Activated T-helper 2 cell treated with anti-CD3 and anti-CD28 coated beads, Interferon-gamma antibody, Interleukin-2, Interleukin-4, amounts not matched to agents 10 μg/mL and 5 μg/mL and 100 μg/mL, durations not matched to agents 14 hours and 24 hours and 36 hours (primary cell): ENCODE results near the gene MAML3. TPM values are rescaled to one million over a fixed set of nuclear protein-coding genes. Genes with fewer than 3 reads are reported as not detected.
A peak's percentile ranks its signal among the peaks of the same experiment; 100 is the strongest.

Source experiments
- DNase-seq: peaks from one replicate; pipeline ENCODE4 v3.0.0; 2021; ENCODE audit warnings: low spot score
- H3K27ac Mint-ChIP-seq: one replicate; pipeline ENCODE4 v1.8.0; 2021; ENCODE audit warnings: mixed read lengths
- H3K27me3 Mint-ChIP-seq: one replicate; pipeline ENCODE4 v1.8.0; 2021; ENCODE audit warnings: low read depth, mixed read lengths
- H3K36me3 Mint-ChIP-seq: one replicate; pipeline ENCODE4 v1.8.0; 2021; ENCODE audit warnings: low read depth, mixed read lengths
- H3K4me1 Mint-ChIP-seq: one replicate; pipeline ENCODE4 v1.8.0; 2021; ENCODE audit warnings: low read depth, mixed read lengths
- H3K4me3 Mint-ChIP-seq: one replicate; pipeline ENCODE4 v1.8.0; 2021; ENCODE audit warnings: low read depth, mild to moderate bottlenecking, moderate library complexity, mixed read lengths
- H3K9me3 Mint-ChIP-seq: one replicate; pipeline ENCODE4 v1.8.0; 2021; ENCODE audit warnings: mixed read lengths
- intact Hi-C: fragments of 100-400 bp; cut with micrococcal nuclease; formaldehyde crosslinking; loops from one replicate; pipeline ENCODE4 v1.15.1; 2023
- total RNA-seq: library from RNA; stranded (reverse); gene quantifications from 2 replicates; pipeline ENCODE4 v1.2.3, GENCODE V29; 2022

MAML3 gene
- total RNA-seq, 1 donor from 2014 or later: 3.3 TPM

- peak overlapping the region; percentile 91 for H3K4me3 Mint-ChIP-seq
- no peaks in the 10 kb centered on the region for H3K9me3 Mint-ChIP-seq
- DNase-seq: peak; percentile 77
- intact Hi-C loops: loop anchor here (1.0 to 10.0 kb wide), 7 partner anchors 56 to 850 kb away; partner anchors contain the start of genes NAA15, NDUFC1, RAB33B and SCOC
- no peaks in the 10 kb centered on the region for H3K36me3 Mint-ChIP-seq
- peaks cover 33% of the 10 kb centered on the region for H3K27me3 Mint-ChIP-seq
- peak overlapping the region; percentile 88 for H3K27ac Mint-ChIP-seq
- H3K4me1 Mint-ChIP-seq: peaks cover 44% of the 10 kb centered on the region
Observed at GRCh38 chr4:140152013-140152703, 1.8 kb downstream of the MAML3 start.

GRCh38 chr4:140151699-140152012, 2.3 kb downstream of the MAML3 start:
- peaks cover 33% of the 10 kb centered on the region for H3K27me3 Mint-ChIP-seq
- H3K36me3 Mint-ChIP-seq: no peaks in the 10 kb centered on the region
- H3K27ac Mint-ChIP-seq: peak overlapping the region; percentile 88
- H3K4me3 Mint-ChIP-seq: peak overlapping the region; percentile 91
- H3K4me1 Mint-ChIP-seq: peaks cover 39% of the 10 kb centered on the region
- intact Hi-C loops: loop anchor here (1.0 to 10.0 kb wide), 10 partner anchors 19 to 849 kb away; partner anchors contain the start of genes NAA15, NDUFC1, RAB33B and SCOC
- H3K9me3 Mint-ChIP-seq: no peaks in the 10 kb centered on the region
- DNase-seq: peak; percentile 71

GRCh38 chr4:140150886-140151698, 2.9 kb downstream of the MAML3 start:
- no peaks in the 10 kb centered on the region for H3K9me3 Mint-ChIP-seq
- H3K4me3 Mint-ChIP-seq: peak overlapping the region; percentile 91
- peaks cover 32% of the 10 kb centered on the region for H3K27me3 Mint-ChIP-seq

GRCh38 chr4:140150636-140150885, 3.4 kb downstream of the MAML3 start:
- peaks cover 32% of the 10 kb centered on the region for H3K4me1 Mint-ChIP-seq
- H3K4me3 Mint-ChIP-seq: peak overlapping the region; percentile 85
- intact Hi-C loops: loop anchor here (1.0 to 10.0 kb wide), 13 partner anchors 18 to 848 kb away; partner anchors contain the start of genes NAA15, NDUFC1, RAB33B and SCOC
- H3K27ac Mint-ChIP-seq: peak overlapping the region; percentile 79
- no peaks in the 10 kb centered on the region for H3K36me3 Mint-ChIP-seq
- no peak for DNase-seq
- H3K27me3 Mint-ChIP-seq: peaks cover 33% of the 10 kb centered on the region
- H3K9me3 Mint-ChIP-seq: no peaks in the 10 kb centered on the region

More at GRCh38 chr4:140150886-140151698, 2.9 kb downstream of the MAML3 start:
- Mint-ChIP-seq H3K36me3 (no peaks in the 10 kb centered on the region), H3K4me1 (peaks cover 34% of the 10 kb centered on the region), H3K27ac (peak overlapping the region; percentile 79)
- intact Hi-C loops: loop anchor here (1.0 to 10.0 kb wide), 13 partner anchors 18 to 849 kb away; partner anchors contain the start of genes NAA15, NDUFC1, RAB33B and SCOC
- peak; percentile 70 for DNase-seq

- Mint-ChIP-seq H3K4me1 (peaks cover 32% of the 10 kb centered on the region), H3K9me3 (no peaks in the 10 kb centered on the region), H3K27me3 (peaks cover 33% of the 10 kb centered on the region)
Observed at GRCh38 chr4:140149846-140150635, 3.9 kb downstream of the MAML3 start.

GRCh38 chr4:140144050-140144449, 9.9 kb downstream of the MAML3 start:
- Mint-ChIP-seq H3K27me3 (peaks cover 40% of the 10 kb centered on the region), H3K36me3 (peaks cover 3% of the 10 kb centered on the region), H3K4me1 (peaks cover 27% of the 10 kb centered on the region), H3K4me3 (no peak overlapping the region), H3K27ac (no peak overlapping the region), H3K9me3 (no peaks in the 10 kb centered on the region)
- intact Hi-C loops: no loop called here
- no peak for DNase-seq

More at GRCh38 chr4:140149846-140150635, 3.9 kb downstream of the MAML3 start:
- peak; percentile 67 for DNase-seq
- Mint-ChIP-seq H3K4me3 (peak overlapping the region; percentile 85), H3K36me3 (no peaks in the 10 kb centered on the region), H3K27ac (peak overlapping the region; percentile 79)
- intact Hi-C loops: loop anchor here (1.0 to 10.0 kb wide), 13 partner anchors 17 to 848 kb away; partner anchors contain the start of genes NAA15, NDUFC1, RAB33B and SCOC

- intact Hi-C loops: no loop called here
- Mint-ChIP-seq H3K27me3 (peaks cover 26% of the 10 kb centered on the region), H3K4me3 (no peak overlapping the region), H3K9me3 (no peaks in the 10 kb centered on the region), H3K4me1 (peaks cover 28% of the 10 kb centered on the region), H3K27ac (no peak overlapping the region), H3K36me3 (peaks cover 3% of the 10 kb centered on the region)
- DNase-seq: no peak
Observed at GRCh38 chr4:140141210-140141835, 12.7 kb downstream of the MAML3 start.

GRCh38 chr4:140140566-140140965, 13.4 kb downstream of the MAML3 start:
- peaks cover 3% of the 10 kb centered on the region for H3K36me3 Mint-ChIP-seq
- H3K4me3 Mint-ChIP-seq: no peak overlapping the region
- peaks cover 29% of the 10 kb centered on the region for H3K4me1 Mint-ChIP-seq
- no peak for DNase-seq
- intact Hi-C loops: no loop called here
- H3K27me3 Mint-ChIP-seq: peaks cover 24% of the 10 kb centered on the region
- H3K9me3 Mint-ChIP-seq: no peaks in the 10 kb centered on the region
- H3K27ac Mint-ChIP-seq: no peak overlapping the region

- no peak for DNase-seq
- Mint-ChIP-seq H3K27ac (no peak overlapping the region), H3K27me3 (peaks cover 27% of the 10 kb centered on the region), H3K9me3 (no peaks in the 10 kb centered on the region), H3K4me3 (no peak overlapping the region), H3K36me3 (no peaks in the 10 kb centered on the region), H3K4me1 (peaks cover 22% of the 10 kb centered on the region)
- intact Hi-C loops: no loop called here
Observed at GRCh38 chr4:140138428-140138827, 15.6 kb downstream of the MAML3 start.

GRCh38 chr4:140137671-140138070, 16.3 kb downstream of the MAML3 start:
- Mint-ChIP-seq H3K4me1 (peaks cover 19% of the 10 kb centered on the region), H3K9me3 (no peaks in the 10 kb centered on the region), H3K36me3 (no peaks in the 10 kb centered on the region), H3K27me3 (peaks cover 22% of the 10 kb centered on the region), H3K4me3 (no peak overlapping the region), H3K27ac (no peak overlapping the region)
- intact Hi-C loops: no loop called here
- DNase-seq: no peak

- no peaks in the 10 kb centered on the region for H3K9me3 Mint-ChIP-seq
- peaks cover 16% of the 10 kb centered on the region for H3K27me3 Mint-ChIP-seq
- H3K4me1 Mint-ChIP-seq: peaks cover 28% of the 10 kb centered on the region
- no peak for DNase-seq
- no peaks in the 10 kb centered on the region for H3K36me3 Mint-ChIP-seq
- intact Hi-C loops: no loop called here
- H3K27ac Mint-ChIP-seq: no peak overlapping the region
- H3K4me3 Mint-ChIP-seq: no peak overlapping the region
Observed at GRCh38 chr4:140136509-140136908, 17.5 kb downstream of the MAML3 start.

GRCh38 chr4:140135529-140136088, 18.4 kb downstream of the MAML3 start:
- no peak overlapping the region for H3K27ac Mint-ChIP-seq
- peaks cover 16% of the 10 kb centered on the region for H3K27me3 Mint-ChIP-seq
- H3K4me3 Mint-ChIP-seq: no peak overlapping the region
- H3K36me3 Mint-ChIP-seq: no peaks in the 10 kb centered on the region
- intact Hi-C loops: no loop called here
- peaks cover 31% of the 10 kb centered on the region for H3K4me1 Mint-ChIP-seq
- H3K9me3 Mint-ChIP-seq: no peaks in the 10 kb centered on the region
- no peak for DNase-seq
